UCSD-AML1 (cell line): ENCODE data around the gene DCK.
"Not testable (repeated sequence)": the region's sequence is repeated elsewhere in the genome, so short reads cannot be mapped to it uniquely, and the experiment has no call there.

Source experiments
- DNase-seq: peaks from one replicate; lab custom pipeline; 2025; ENCODE audit not compliant: unreplicated experiment; lab: John Stamatoyannopoulos, UW

DCK gene

GRCh38 chr4:70999639-71000038, 6.2 kb downstream of the DCK start:
- DNase-seq: not testable (repeated sequence)

- DNase-seq: not testable (repeated sequence)
Observed at GRCh38 chr4:71001363-71001762, 7.9 kb downstream of the DCK start.

- peak; percentile 12 for DNase-seq
Observed at GRCh38 chr4:71004281-71004851, 10.9 kb downstream of the DCK start.

GRCh38 chr4:71005025-71005424, 11.6 kb downstream of the DCK start:
- DNase-seq: not testable (repeated sequence)

- no peak for DNase-seq
Observed at GRCh38 chr4:71006203-71006907, 12.9 kb downstream of the DCK start.

GRCh38 chr4:71008196-71008595, 14.7 kb downstream of the DCK start:
- DNase-seq: no peak

- DNase-seq: no peak
Observed at GRCh38 chr4:71009086-71009485, 15.6 kb downstream of the DCK start.

GRCh38 chr4:71009890-71010588, 16.6 kb downstream of the DCK start:
- DNase-seq: no peak

- no peak for DNase-seq
Observed at GRCh38 chr4:71011451-71011850, 18.0 kb downstream of the DCK start.

- not testable (repeated sequence) for DNase-seq
Observed at GRCh38 chr4:71017391-71017790, 23.9 kb downstream of the DCK start.

GRCh38 chr4:71020611-71021010, 27.2 kb downstream of the DCK start:
- DNase-seq: no peak

GRCh38 chr4:71025654-71026053, 32.2 kb downstream of the DCK start:
- DNase-seq: no peak

GRCh38 chr4:71026086-71026485, 32.6 kb downstream of the DCK start:
- no peak for DNase-seq

GRCh38 chr4:71027611-71028010, 34.2 kb downstream of the DCK start:
- DNase-seq: no peak

GRCh38 chr4:71029504-71029903, 36.1 kb downstream of the DCK start:
- DNase-seq: no peak

- not testable (repeated sequence) for DNase-seq
Observed at GRCh38 chr4:71032106-71032505, 38.7 kb downstream of the DCK start.

- DNase-seq: peak; percentile 35
Observed at GRCh38 chr4:71045256-71045655, 51.8 kb downstream of the DCK start.

GRCh38 chr4:71049395-71049794, 55.9 kb downstream of the DCK start:
- DNase-seq: no peak

GRCh38 chr4:71050809-71051208, 57.4 kb downstream of the DCK start:
- DNase-seq: no peak

- DNase-seq: no peak
Observed at GRCh38 chr4:71052034-71052433, 58.6 kb downstream of the DCK start.

- no peak for DNase-seq
Observed at GRCh38 chr4:71052716-71053115, 59.3 kb downstream of the DCK start.

- DNase-seq: not testable (repeated sequence)
Observed at GRCh38 chr4:71053613-71054012, 60.2 kb downstream of the DCK start.
